Right lobe of liver (tissue), 6 donors: ENCODE results near the gene CDKN2B. TPM values are rescaled to one million over a fixed set of nuclear protein-coding genes. Genes with fewer than 3 reads are reported as not detected.

Experiments used
- ATAC-seq, 4 donors: fragments of 200-7000 bp; cut with Tn5 transposase; one replicate each; pipeline ENCODE4 v1.9.1; 2020; ENCODE audit warnings: mild to moderate bottlenecking in 4 of 4, moderate library complexity in 4 of 4
- DNase-seq, 3 donors: peaks; one replicate each; pipeline ENCODE4 v3.0.0-alpha.2; 2020
- H3K27ac ChIP-seq, 3 donors: fragments of 200-600 bp; one replicate each; pipeline ENCODE4 v1.8.0; 2022
- H3K27me3 ChIP-seq, 2 donors: fragments of 200-600 bp; one replicate each; pipeline ENCODE4 v1.8.0; 2022
- H3K36me3 ChIP-seq, 4 donors: fragments of 200-600 bp; sonication (generic) in 1 of 4; one replicate each; pipeline versions ENCODE4 v1.5.1 to v1.8.0; 2017 to 2022; ENCODE audit warnings: control low read depth in 1 of 4
- H3K4me1 ChIP-seq, 4 donors: fragments of 200-600 bp; sonication (generic) in 1 of 4; one replicate each; pipeline versions ENCODE4 v1.5.1 to v1.8.0; 2017 to 2022; ENCODE audit warnings: control low read depth in 1 of 4
- H3K4me3 ChIP-seq, 3 donors: fragments of 200-600 bp; one replicate each; pipeline ENCODE4 v1.8.0; 2022
- H3K9me3 ChIP-seq, 4 donors: fragments of 200-600 bp; sonication (generic) in 1 of 4; one replicate each; pipeline versions ENCODE4 v1.5.1 to v1.8.0; 2017 to 2022; ENCODE audit warnings: control low read depth in 1 of 4
- CTCF ChIP-seq, 4 donors: fragments of 200-600 bp in 3 of 4; fragments of 450-650 bp in 1 of 4; IDR thresholded peaks; one replicate each; pipeline versions ENCODE4 v1.5.1 to v1.8.0; 2016 to 2022; ENCODE audit warnings: antibody characterized with exemption in 4 of 4, mild to moderate bottlenecking in 2 of 4
- POLR2A ChIP-seq: fragments of 450-650 bp; IDR thresholded peaks from one replicate; pipeline ENCODE4 v1.6.1; 2017; ENCODE audit warnings: antibody characterized with exemption, mild to moderate bottlenecking
- WGBS: methylation state at CpG from one replicate; pipeline ENCODE4 v1.1.6; 2018; ENCODE audit warnings: low coverage, low lambda C conversion rate; ENCODE audit not compliant: insufficient coverage; ENCODE audit errors: missing lambda C conversion rate; 5-methylcytosine and 5-hydroxymethylcytosine counted together
- intact Hi-C, 2 donors: fragments of 100-400 bp; cut with DNase I; formaldehyde crosslinking; loops; one replicate each; pipeline versions ENCODE4 v1.11.2 to v1.14.1; 2022
- total RNA-seq, 6 experiments: library from RNA; depleted of rRNA in 2 of 6; stranded (reverse); fragments of >200 nt in 2 of 6; fragmentation: NEBNext Ultra II Directional in 3 of 6; extraction: Animal tissue kit (Norgen Biotek cat#: 25700) in 3 of 6; gene quantifications; one replicate each; pipeline versions ENCODE4 v1.1.0 to v1.2.4, GENCODE V29; 2016 to 2023
- donor health status: DM: no; HTN: yes; CAD: no.
- donor health status: DM: no; HTN: no; CAD: no.
- donor health status: DM: no; HTN: no; CAD: no.
- donor health status: DM: no; HTN: yes; CAD: no.
- donor health status: DM: no; HTN: yes; CAD: no.

Gene CDKN2B
- total RNA-seq, 6 experiments from 2014 or later: 0.64 to 4.2 (median 1.8) TPM

- intact Hi-C loops: no loop called here
- no peaks in the 10 kb centered on the region for H3K27me3 ChIP-seq
- TF ChIP-seq POLR2A (no peak), CTCF (IDR thresholded peaks at IDR 0.05) (peak; percentile 36 to 61 (median 60))
- H3K4me1 ChIP-seq: peaks cover 0 to 6% (median 0%) of the 10 kb centered on the region in 4 donors
- 9% methylated on average over 2 of the region's 2 CpGs for WGBS
- H3K27ac ChIP-seq: no peak overlapping the region
- peak; percentile 53 to 66 (median 65) for ATAC-seq
- no peaks in the 10 kb centered on the region for H3K9me3 ChIP-seq
- H3K4me3 ChIP-seq: no peak overlapping the region
- DNase-seq: no peak
- H3K36me3 ChIP-seq: no peaks in the 10 kb centered on the region
Observed at GRCh38 chr9:22037954-22038690, 29.0 kb upstream of the CDKN2B start.

GRCh38 chr9:22036866-22037626, 27.9 kb upstream of the CDKN2B start:
- H3K27ac ChIP-seq: no peak overlapping the region
- H3K27me3 ChIP-seq: no peaks in the 10 kb centered on the region
- no peak overlapping the region for H3K4me3 ChIP-seq
- DNase-seq: no peak
- H3K36me3 ChIP-seq: no peaks in the 10 kb centered on the region
- H3K4me1 ChIP-seq: peaks cover 0 to 6% (median 0%) of the 10 kb centered on the region in 4 donors
- 68% methylated on average over 4 of the region's 4 CpGs for WGBS
- peak in 1 of 4 donors; percentile 18 for ATAC-seq
- no peaks in the 10 kb centered on the region for H3K9me3 ChIP-seq
- TF ChIP-seq CTCF (IDR thresholded peaks at IDR 0.05) (no peak), POLR2A (no peak)
- intact Hi-C loops: no loop called here

GRCh38 chr9:22035591-22036011, 26.5 kb upstream of the CDKN2B start:
- no peaks in the 10 kb centered on the region for H3K36me3 ChIP-seq
- no peaks in the 10 kb centered on the region for H3K9me3 ChIP-seq
- intact Hi-C loops: no loop called here
- H3K4me1 ChIP-seq: peaks cover 0 to 6% (median 0%) of the 10 kb centered on the region in 4 donors
- no peaks in the 10 kb centered on the region for H3K27me3 ChIP-seq
- DNase-seq (no peak), ATAC-seq (peak in 1 of 4 donors; percentile 46)
- TF ChIP-seq POLR2A: no peak
- 73% methylated on average over 2 of the region's 2 CpGs for WGBS
- H3K27ac ChIP-seq: no peak overlapping the region
- H3K4me3 ChIP-seq: no peak overlapping the region

GRCh38 chr9:22033012-22033630, 24.0 kb upstream of the CDKN2B start:
- Histone ChIP-seq H3K9me3 (no peaks in the 10 kb centered on the region), H3K4me1 (peaks cover 0 to 3% (median 0%) of the 10 kb centered on the region in 4 donors), H3K36me3 (no peaks in the 10 kb centered on the region), H3K27ac (no peak overlapping the region), H3K27me3 (no peaks in the 10 kb centered on the region), H3K4me3 (no peak overlapping the region)
- TF ChIP-seq CTCF (IDR thresholded peaks at IDR 0.05) (no peak), POLR2A (no peak)
- ATAC-seq (no peak), DNase-seq (no peak)
- 68% methylated on average over 8 of the region's 8 CpGs for WGBS
- intact Hi-C loops: no loop called here
